Measurements from ENCODE around the gene TMA7.

DNA sequence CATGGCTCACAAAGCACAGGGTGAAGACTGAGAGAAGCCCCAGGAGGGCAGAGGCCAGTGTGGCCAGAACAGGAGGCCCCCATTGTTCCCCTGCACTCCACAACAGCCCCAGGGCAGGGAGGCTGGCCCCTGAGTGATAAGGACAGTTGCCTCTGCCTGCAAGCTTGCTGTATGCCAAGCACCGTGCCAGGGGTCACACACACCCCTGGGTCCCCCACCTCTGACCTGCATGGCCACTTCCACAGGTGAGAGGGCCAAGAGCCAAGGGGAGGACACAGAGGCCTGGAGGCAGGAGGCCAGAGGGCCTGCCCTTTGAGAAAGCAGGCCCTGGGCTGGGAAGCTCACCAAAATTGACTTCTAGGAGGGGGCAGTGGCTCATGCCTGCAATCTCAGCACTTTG, 30.2 kb downstream of the TMA7 start:
- TF ChIP-seq ZNF37A (tag by site-specific recombination; IDR thresholded peaks at IDR 0.05) (no peak), CTCF (tag by site-specific recombination; IDR thresholded peaks at IDR 0.05) (no peak), ZNF416 (tag by site-specific recombination; IDR thresholded peaks at IDR 0.05) (no peak), ZNF768 (tag by site-specific recombination; IDR thresholded peaks at IDR 0.05) (no peak)
- TF ChIP-seq, protein P1, sequence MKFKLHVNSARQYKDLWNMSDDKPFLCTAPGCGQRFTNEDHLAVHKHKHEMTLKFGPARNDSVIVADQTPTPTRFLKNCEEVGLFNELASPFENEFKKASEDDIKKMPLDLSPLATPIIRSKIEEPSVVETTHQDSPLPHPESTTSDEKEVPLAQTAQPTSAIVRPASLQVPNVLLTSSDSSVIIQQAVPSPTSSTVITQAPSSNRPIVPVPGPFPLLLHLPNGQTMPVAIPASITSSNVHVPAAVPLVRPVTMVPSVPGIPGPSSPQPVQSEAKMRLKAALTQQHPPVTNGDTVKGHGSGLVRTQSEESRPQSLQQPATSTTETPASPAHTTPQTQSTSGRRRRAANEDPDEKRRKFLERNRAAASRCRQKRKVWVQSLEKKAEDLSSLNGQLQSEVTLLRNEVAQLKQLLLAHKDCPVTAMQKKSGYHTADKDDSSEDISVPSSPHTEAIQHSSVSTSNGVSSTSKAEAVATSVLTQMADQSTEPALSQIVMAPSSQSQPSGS (tag by site-specific recombination; IDR thresholded peaks at IDR 0.05; ENCODE audit: low read depth) = no peak
